ENCODE results near the gene C11orf87.
A peak's percentile ranks its signal among the peaks of the same experiment; 100 is the strongest.

The C11orf87 gene

GRCh38 chr11:109421981-109422869, at the start of gene C11orf87:
TSS of gene C11orf87 (plus strand) at chr11:109422190. CDS start at chr11:109423634, 1,444 bp downstream.
- DNase-seq = no peak

- DNase-seq = no peak
Observed at GRCh38 chr11:109374032-109374431, 48.0 kb upstream of the C11orf87 start.

- DNase-seq = no peak
Observed at GRCh38 chr11:109374441-109374840, 47.5 kb upstream of the C11orf87 start.

GRCh38 chr11:109377039-109377742, 44.8 kb upstream of the C11orf87 start:
- DNase-seq = no peak

GRCh38 chr11:109378034-109378433, 44.0 kb upstream of the C11orf87 start:
- no peak for DNase-seq

GRCh38 chr11:109383306-109383705, 38.7 kb upstream of the C11orf87 start:
- no peak for DNase-seq

GRCh38 chr11:109384873-109385272, 37.1 kb upstream of the C11orf87 start:
- DNase-seq = no peak

GRCh38 chr11:109388982-109389381, 33.0 kb upstream of the C11orf87 start:
- no peak for DNase-seq

- no peak for DNase-seq
Observed at GRCh38 chr11:109390752-109391151, 31.2 kb upstream of the C11orf87 start.

- DNase-seq = no peak
Observed at GRCh38 chr11:109401545-109401944, 20.4 kb upstream of the C11orf87 start.

GRCh38 chr11:109405671-109406070, 16.3 kb upstream of the C11orf87 start:
- DNase-seq = peak in 1 of 3 donors; percentile 0

GRCh38 chr11:109416601-109417000, 5.4 kb upstream of the C11orf87 start:
- no peak for DNase-seq

- DNase-seq = no peak
Observed at GRCh38 chr11:109422870-109423465, 978 bp downstream of the C11orf87 start.

GRCh38 chr11:109423466-109424190, 1.6 kb downstream of the C11orf87 start:
- peak in 1 of 3 donors; percentile 2 for DNase-seq

- DNase-seq = no peak
Observed at GRCh38 chr11:109424901-109425300, 2.9 kb downstream of the C11orf87 start.

- DNase-seq = no peak
Observed at GRCh38 chr11:109425554-109425953, 3.6 kb downstream of the C11orf87 start.

- DNase-seq = peak in 1 of 3 donors; percentile 1
Observed at GRCh38 chr11:109426442-109427240, 4.7 kb downstream of the C11orf87 start.

- DNase-seq = no peak
Observed at GRCh38 chr11:109432105-109432504, 10.1 kb downstream of the C11orf87 start.

GRCh38 chr11:109433753-109434256, 11.8 kb downstream of the C11orf87 start:
- DNase-seq = no peak

GRCh38 chr11:109435121-109435742, 13.2 kb downstream of the C11orf87 start:
- DNase-seq = no peak

GRCh38 chr11:109439684-109440083, 17.7 kb downstream of the C11orf87 start:
- no peak for DNase-seq

Measured in suppressor macrophage treated with lipopolysaccharide for 1 hour (primary cell).